ENCODE data around the gene CMTM2. TPM values are rescaled to one million over a fixed set of nuclear protein-coding genes. Genes with fewer than 3 reads are reported as not detected.
A peak's percentile ranks its signal among the peaks of the same experiment; 100 is the strongest.
"Not testable (repeated sequence)": the region's sequence is repeated elsewhere in the genome, so short reads cannot be mapped to it uniquely, and the experiment has no call there.

The CMTM2 gene
- total RNA-seq, 8 experiments from 2014 or later = 0.63 to 1.1 (median 0.90) TPM; not detected in 5

GRCh38 chr16:66592814-66593213 lies 13.6 kb downstream of the CMTM2 start:
- in situ Hi-C loops (cut with MboI; ENCODE audit: low pct_unique_long_range_greater_than_20kb in 2 of 9, low sequenced_read_pairs in 9 of 9, unreplicated experiment in 9 of 9) = loop anchor here in 2 of 9 experiments (25.0 kb wide), 1 partner anchor 181 kb away; no protein-coding TSS in a partner anchor
- ATAC-seq (replicated peaks in 6 of 8) = no peak
- 60 to 100% (median 92%) methylated on average over 1 to 3 of the region's 3 CpGs; no CpG with 5 or more reads in 3 of the 10 experiments for WGBS, 10 experiments
- no peaks in the 10 kb centered on the region for H3K4me1 ChIP-seq (replicated peaks in 1 of 2)
- no peak overlapping the region for H3K27ac ChIP-seq
- no peak overlapping the region for H3K4me3 ChIP-seq

DNA sequence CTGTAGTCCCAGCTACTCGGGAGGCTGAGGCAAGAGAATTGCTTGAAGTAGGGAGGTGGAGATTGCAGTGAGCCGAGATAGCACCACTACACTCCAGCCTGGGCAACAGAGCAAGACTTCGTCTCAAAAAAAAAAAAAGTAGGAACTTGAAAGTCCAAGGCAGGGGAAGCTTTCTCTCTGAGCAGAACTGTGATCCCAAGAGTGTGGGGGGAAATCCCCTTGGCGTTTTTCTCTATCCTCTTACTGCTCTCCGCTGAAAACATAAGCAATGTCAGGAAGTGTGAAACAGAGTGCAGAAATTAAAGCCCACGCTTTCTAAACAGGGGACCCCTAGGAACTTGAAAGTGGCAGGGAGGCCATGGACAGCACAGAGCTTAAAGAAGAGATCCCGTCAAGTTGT lies 15.5 kb downstream of the CMTM2 start:
- Histone ChIP-seq H3K4me3 (no peak overlapping the region), H3K4me1 (replicated peaks in 1 of 2) (no peaks in the 10 kb centered on the region), H3K27ac (no peak overlapping the region)
- ATAC-seq (replicated peaks in 6 of 8) = no peak
- in situ Hi-C loops (cut with MboI; ENCODE audit: low pct_unique_long_range_greater_than_20kb in 2 of 9, low sequenced_read_pairs in 9 of 9, unreplicated experiment in 9 of 9) = loop anchor here in 2 of 9 experiments (25.0 kb wide), 1 partner anchor 182 kb away; no protein-coding TSS in a partner anchor
- 75 to 100% (median 80%) methylated on average over 1 to 6 of the region's 7 CpGs; no CpG with 5 or more reads in 4 of the 10 experiments for WGBS, 10 experiments

- H3K4me3 ChIP-seq; H3K4me1 ChIP-seq (replicated peaks in 1 of 2); ATAC-seq (replicated peaks in 6 of 8); H3K27ac ChIP-seq: not testable (repeated sequence)
- WGBS, 10 experiments = 80 to 100% (median 96%) methylated on average over 2 to 4 of the region's 4 CpGs; no CpG with 5 or more reads in 6 of the 10 experiments
- in situ Hi-C loops (cut with MboI; ENCODE audit: low pct_unique_long_range_greater_than_20kb in 2 of 9, low sequenced_read_pairs in 9 of 9, unreplicated experiment in 9 of 9) = loop anchor here in 2 of 9 experiments (25.0 kb wide), 1 partner anchor 184 kb away; no protein-coding TSS in a partner anchor
Observed at GRCh38 chr16:66596559-66596958, 17.3 kb downstream of the CMTM2 start.

DNA sequence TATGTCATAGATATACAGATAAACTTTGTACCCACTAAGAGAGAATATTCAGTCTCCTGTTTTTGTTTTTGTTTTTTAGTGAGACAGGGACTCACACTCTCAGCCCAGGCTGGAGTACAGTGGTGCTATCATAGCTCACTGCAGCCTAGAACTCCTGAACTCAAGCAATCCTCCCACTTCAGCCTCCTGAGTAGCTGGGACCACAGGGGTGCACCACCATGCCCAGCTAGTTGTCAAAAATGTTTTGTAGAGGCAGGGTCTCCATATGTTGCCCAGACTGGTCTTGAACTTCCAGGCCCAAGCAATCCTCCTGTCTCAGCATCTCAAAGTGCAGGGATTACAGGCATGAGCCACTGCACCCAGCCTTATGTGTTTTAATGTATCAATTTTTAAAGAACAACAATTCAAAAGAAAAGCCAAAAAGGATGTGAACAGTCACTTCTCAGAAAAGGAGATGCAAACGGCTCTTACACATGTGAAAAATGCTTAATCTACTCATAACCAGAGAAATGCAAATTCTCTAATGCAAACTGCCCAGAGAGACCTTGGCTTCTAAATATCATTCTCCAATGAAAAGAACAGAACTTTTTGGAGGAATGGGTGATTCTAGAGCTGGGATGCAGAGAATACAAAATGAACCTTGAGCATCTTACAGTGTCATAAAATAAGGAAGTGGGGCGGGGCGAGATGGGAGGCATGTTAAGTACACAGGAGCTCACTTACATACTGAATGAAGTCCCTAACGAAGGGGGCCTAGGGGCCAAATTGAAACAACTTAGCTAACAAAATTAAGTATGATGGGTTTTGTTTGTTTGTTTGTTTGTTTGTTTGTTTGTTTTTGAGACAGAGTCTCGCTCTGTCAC lies 18.0 kb downstream of the CMTM2 start:
- Histone ChIP-seq H3K4me3 (no peak overlapping the region), H3K27ac (no peak overlapping the region), H3K4me1 (replicated peaks in 1 of 2) (no peaks in the 10 kb centered on the region)
- ATAC-seq (replicated peaks in 6 of 8) = peak in 1 of 8 experiments; percentile 41
- 0 to 100% (median 85%) methylated on average over 1 to 5 of the region's 5 CpGs; no CpG with 5 or more reads in 1 of the 10 experiments for WGBS, 10 experiments
- in situ Hi-C loops (cut with MboI; ENCODE audit: low pct_unique_long_range_greater_than_20kb in 2 of 9, low sequenced_read_pairs in 9 of 9, unreplicated experiment in 9 of 9) = loop anchor here in 2 of 9 experiments (25.0 kb wide), 1 partner anchor 185 kb away; no protein-coding TSS in a partner anchor

DNA sequence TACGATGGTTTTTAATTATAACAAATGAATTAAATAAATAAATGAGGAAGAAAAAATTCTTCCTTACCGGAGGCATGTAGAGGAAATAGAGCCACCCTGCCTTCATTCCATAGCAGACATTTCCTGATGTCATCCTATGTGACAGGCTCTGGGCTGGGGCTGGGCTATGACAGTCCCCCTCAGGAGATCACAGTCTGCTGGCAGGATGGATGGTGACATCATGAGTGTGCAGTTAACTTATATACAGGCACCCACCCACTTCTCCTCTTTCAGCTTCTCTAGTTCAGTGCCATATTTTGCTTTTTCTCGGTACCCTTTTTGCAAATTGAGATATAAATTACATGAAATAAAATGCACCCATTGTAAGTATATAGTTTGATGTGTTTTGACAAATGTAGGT lies 18.8 kb downstream of the CMTM2 start:
- in situ Hi-C loops (cut with MboI; ENCODE audit: low pct_unique_long_range_greater_than_20kb in 2 of 9, low sequenced_read_pairs in 9 of 9, unreplicated experiment in 9 of 9) = loop anchor here in 2 of 9 experiments (25.0 kb wide), 1 partner anchor 186 kb away; no protein-coding TSS in a partner anchor
- ATAC-seq (replicated peaks in 6 of 8) = peak in 5 of 8 experiments; percentile 64 to 99 (median 82)
- H3K4me1 ChIP-seq (replicated peaks in 1 of 2) = no peaks in the 10 kb centered on the region
- 68 to 100% (median 94%) methylated on average over 1 to 3 of the region's 3 CpGs; no CpG with 5 or more reads in 2 of the 10 experiments for WGBS, 10 experiments
- no peak overlapping the region for H3K4me3 ChIP-seq
- H3K27ac ChIP-seq = no peak overlapping the region

- in situ Hi-C loops (cut with MboI; ENCODE audit: low pct_unique_long_range_greater_than_20kb in 2 of 9, low sequenced_read_pairs in 9 of 9, unreplicated experiment in 9 of 9) = loop anchor here in 3 of 9 experiments (25.0 kb wide), 2 partner anchors 187 to 263 kb away; no protein-coding TSS in a partner anchor
- no peak overlapping the region for H3K27ac ChIP-seq
- 43 to 100% (median 75%) methylated on average over 1 to 4 of the region's 4 CpGs; no CpG with 5 or more reads in 2 of the 10 experiments for WGBS, 10 experiments
- H3K4me1 ChIP-seq (replicated peaks in 1 of 2) = peaks cover 0 to 4% of the 10 kb centered on the region in 2 donors
- ATAC-seq (replicated peaks in 6 of 8) = no peak
- H3K4me3 ChIP-seq = no peak overlapping the region
Observed at GRCh38 chr16:66599726-66600125, 20.5 kb downstream of the CMTM2 start.

GRCh38 chr16:66600477-66600876 lies 21.2 kb downstream of the CMTM2 start:
- no peak for ATAC-seq (replicated peaks in 6 of 8)
- in situ Hi-C loops (cut with MboI; ENCODE audit: low pct_unique_long_range_greater_than_20kb in 2 of 9, low sequenced_read_pairs in 9 of 9, unreplicated experiment in 9 of 9) = loop anchor here in 1 of 9 experiments (25.0 kb wide), 1 partner anchor 262 kb away; no protein-coding TSS in a partner anchor
- no peak overlapping the region for H3K4me3 ChIP-seq
- peaks cover 0 to 4% of the 10 kb centered on the region in 2 donors for H3K4me1 ChIP-seq (replicated peaks in 1 of 2)
- no CpG with 5 or more reads among the region's 1 CpG for WGBS, 10 experiments
- no peak overlapping the region for H3K27ac ChIP-seq

- Histone ChIP-seq H3K4me3 (no peak overlapping the region), H3K4me1 (replicated peaks in 1 of 2) (peaks cover 0 to 4% of the 10 kb centered on the region in 2 donors), H3K27ac (no peak overlapping the region)
- no peak for ATAC-seq (replicated peaks in 6 of 8)
- WGBS, 10 experiments = 73 to 100% (median 83%) methylated on average over 1 to 4 of the region's 5 CpGs; no CpG with 5 or more reads in 7 of the 10 experiments
- in situ Hi-C loops (cut with MboI; ENCODE audit: low pct_unique_long_range_greater_than_20kb in 2 of 9, low sequenced_read_pairs in 9 of 9, unreplicated experiment in 9 of 9) = loop anchor here in 1 of 9 experiments (25.0 kb wide), 1 partner anchor 261 kb away; no protein-coding TSS in a partner anchor
Observed at GRCh38 chr16:66601471-66601870, 22.2 kb downstream of the CMTM2 start.

GRCh38 chr16:66603537-66604375 lies 24.5 kb downstream of the CMTM2 start:
- peak overlapping the region; percentile 7 to 84 for H3K27ac ChIP-seq
- H3K4me3 ChIP-seq = peak overlapping the region; percentile 84 to 98 (median 96)
- peak; percentile 14 to 50 (median 42) for ATAC-seq (replicated peaks in 6 of 8)
- peaks cover 0 to 9% of the 10 kb centered on the region in 2 donors for H3K4me1 ChIP-seq (replicated peaks in 1 of 2)
- 10 to 76% (median 66%) methylated on average over 2 to 11 of the region's 32 CpGs; no CpG with 5 or more reads in 1 of the 10 experiments for WGBS, 10 experiments
- in situ Hi-C loops (cut with MboI; ENCODE audit: low pct_unique_long_range_greater_than_20kb in 2 of 9, low sequenced_read_pairs in 9 of 9, unreplicated experiment in 9 of 9) = loop anchor here in 1 of 9 experiments (25.0 kb wide), 1 partner anchor 259 kb away; no protein-coding TSS in a partner anchor

GRCh38 chr16:66604376-66605176 lies 25.3 kb downstream of the CMTM2 start, which contains the start of gene CMTM3:
CMTM3 (plus strand) TSS chr16:66604704; CDS start chr16:66604806, 102 bp downstream.
- WGBS, 10 experiments = no CpG with 5 or more reads among the region's 96 CpGs
- in situ Hi-C loops (cut with MboI; ENCODE audit: low pct_unique_long_range_greater_than_20kb in 2 of 9, low sequenced_read_pairs in 9 of 9, unreplicated experiment in 9 of 9) = loop anchor here in 1 of 9 experiments (25.0 kb wide), 1 partner anchor 258 kb away; no protein-coding TSS in a partner anchor
- H3K27ac ChIP-seq = peak within 1 kb of the TSS; percentile 38 to 84

DNA sequence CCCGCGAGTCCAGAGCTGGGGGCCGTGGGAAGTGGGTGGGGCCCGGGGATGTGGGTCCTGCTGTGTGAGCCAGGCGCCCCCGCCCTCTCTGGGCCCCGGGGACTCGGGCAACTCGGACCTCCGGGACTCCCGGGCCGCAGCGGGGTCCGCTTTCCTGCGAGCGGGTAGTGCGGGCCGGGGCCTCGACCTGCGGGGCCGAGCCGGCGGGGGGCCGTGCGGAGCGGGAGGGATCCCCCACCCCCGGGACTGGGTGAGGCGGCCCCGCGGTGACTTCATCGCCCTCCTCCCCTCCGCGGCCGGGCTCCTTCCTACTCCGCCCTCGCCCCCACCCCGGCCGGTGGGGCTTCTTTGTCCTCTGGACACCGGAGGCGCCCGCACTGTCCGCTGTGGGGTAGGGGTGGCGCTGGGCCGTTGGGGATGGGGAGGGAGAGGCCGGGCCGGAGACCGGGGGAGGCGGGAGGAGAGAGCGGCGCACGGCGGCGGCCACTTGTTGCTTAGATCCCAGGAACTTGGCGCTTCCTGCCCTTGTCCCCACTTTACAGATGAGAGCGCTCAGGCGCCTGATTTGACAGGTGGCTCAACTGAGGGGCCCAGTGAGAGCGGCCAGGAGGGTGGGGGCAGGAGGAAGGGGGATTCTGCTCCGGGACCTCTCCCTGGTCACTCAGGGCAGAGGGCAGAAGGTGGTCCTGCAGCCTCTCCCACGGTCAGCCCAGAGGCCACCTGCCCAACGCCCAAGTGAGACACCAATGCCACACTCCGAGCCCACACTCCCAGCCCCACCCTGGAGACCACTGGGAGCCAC lies 26.1 kb downstream of the CMTM2 start:
- Histone ChIP-seq H3K27ac (peak overlapping the region; percentile 3 to 84), H3K4me1 (replicated peaks in 1 of 2) (peaks cover 0 to 9% of the 10 kb centered on the region in 2 donors), H3K4me3 (peak overlapping the region; percentile 84 to 98 (median 96))
- WGBS, 10 experiments = 0% methylated on average over 1 of the region's 61 CpGs; no CpG with 5 or more reads in 9 of the 10 experiments
- ATAC-seq (replicated peaks in 6 of 8) = peak; percentile 38 to 69 (median 58)
- in situ Hi-C loops (cut with MboI; ENCODE audit: low pct_unique_long_range_greater_than_20kb in 2 of 9, low sequenced_read_pairs in 9 of 9, unreplicated experiment in 9 of 9) = loop anchor here in 1 of 9 experiments (25.0 kb wide), 1 partner anchor 257 kb away; no protein-coding TSS in a partner anchor

More at GRCh38 chr16:66604376-66605176, 25.3 kb downstream of the CMTM2 start, which contains the start of gene CMTM3:
- peak; percentile 53 to 77 (median 64) for ATAC-seq (replicated peaks in 6 of 8)
- Histone ChIP-seq H3K4me3 (peak within 1 kb of the TSS; percentile 84 to 98 (median 96)), H3K4me1 (replicated peaks in 1 of 2) (peaks cover 0 to 9% of the 10 kb centered on the region in 2 donors)
